SK-N-SH treated with all-trans-retinoic acid at 6 μM for 48 hours (cell line): ENCODE data around the gene KCNIP4.

Source experiments
- ARNTL ChIP-seq: fragments of 450-650 bp; formaldehyde crosslinking; IDR thresholded peaks from 2 replicates; pipeline ENCODE4 v1.5.0; 2020; ENCODE audit warnings: low read depth, mild to moderate bottlenecking, moderate library complexity, borderline replicate concordance
- PPARA ChIP-seq: fragments of 250-450 bp; sonication (Bioruptor Pico); IDR thresholded peaks from 2 replicates; pipeline ENCODE4 v1.5.0; 2020; ENCODE audit warnings: mild to moderate bottlenecking, borderline replicate concordance
- ZFP30 ChIP-seq: fragments of 450-650 bp; formaldehyde crosslinking; IDR thresholded peaks from 2 replicates; pipeline ENCODE4 v1.5.0; 2022; ENCODE audit warnings: mild to moderate bottlenecking, moderate library complexity
- ZNF565 ChIP-seq: fragments of 450-650 bp; formaldehyde crosslinking; conservative IDR thresholded peaks from 2 replicates; pipeline ENCODE4 v1.5.0; 2020; ENCODE audit warnings: low read depth, mild to moderate bottlenecking, moderate library complexity
- ZNF70 ChIP-seq: fragments of 450-650 bp; formaldehyde crosslinking; IDR thresholded peaks from 2 replicates; pipeline ENCODE4 v1.5.0; 2020; ENCODE audit warnings: mild to moderate bottlenecking, moderate library complexity
- TF ChIP-seq, protein P1 (sequence below): fragments of 250-450 bp; sonication (Bioruptor Pico); IDR thresholded peaks from 2 replicates; pipeline ENCODE4 v1.8.0; 2020; ENCODE audit warnings: mild to moderate bottlenecking, moderate library complexity, borderline replicate concordance
- TF ChIP-seq, protein P2 (sequence below): fragments of 250-450 bp; sonication (Bioruptor Pico); IDR thresholded peaks from 2 replicates; pipeline ENCODE4 v1.8.0; 2021; ENCODE audit warnings: low read depth, mild to moderate bottlenecking, moderate library complexity, borderline replicate concordance
- TF ChIP-seq, protein P3 (sequence below): fragments of 250-450 bp; sonication (Bioruptor Pico); IDR thresholded peaks from 2 replicates; pipeline ENCODE4 v1.5.0; 2020; ENCODE audit warnings: mild to moderate bottlenecking, moderate library complexity

DNA sequence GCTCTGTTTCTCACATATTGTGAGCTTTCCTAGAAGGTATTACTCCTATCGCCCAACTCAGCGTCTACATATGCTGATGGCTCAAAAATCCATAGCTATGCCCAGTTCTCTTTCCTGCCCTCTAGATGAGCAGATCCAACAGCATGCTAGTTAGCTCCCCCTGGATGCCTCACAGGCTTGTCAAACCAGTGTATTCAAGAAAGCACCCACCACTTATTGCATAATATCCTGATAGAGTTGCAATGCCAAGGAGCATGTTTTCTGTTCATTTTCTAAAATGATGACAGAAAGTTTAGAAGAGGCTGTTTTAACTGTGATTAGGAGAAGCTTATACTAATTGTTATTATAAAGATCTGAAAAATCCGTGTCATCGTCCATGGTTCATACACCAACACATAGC is 1250.2 kb downstream of the KCNIP4 start:
- TF ChIP-seq, protein P1, sequence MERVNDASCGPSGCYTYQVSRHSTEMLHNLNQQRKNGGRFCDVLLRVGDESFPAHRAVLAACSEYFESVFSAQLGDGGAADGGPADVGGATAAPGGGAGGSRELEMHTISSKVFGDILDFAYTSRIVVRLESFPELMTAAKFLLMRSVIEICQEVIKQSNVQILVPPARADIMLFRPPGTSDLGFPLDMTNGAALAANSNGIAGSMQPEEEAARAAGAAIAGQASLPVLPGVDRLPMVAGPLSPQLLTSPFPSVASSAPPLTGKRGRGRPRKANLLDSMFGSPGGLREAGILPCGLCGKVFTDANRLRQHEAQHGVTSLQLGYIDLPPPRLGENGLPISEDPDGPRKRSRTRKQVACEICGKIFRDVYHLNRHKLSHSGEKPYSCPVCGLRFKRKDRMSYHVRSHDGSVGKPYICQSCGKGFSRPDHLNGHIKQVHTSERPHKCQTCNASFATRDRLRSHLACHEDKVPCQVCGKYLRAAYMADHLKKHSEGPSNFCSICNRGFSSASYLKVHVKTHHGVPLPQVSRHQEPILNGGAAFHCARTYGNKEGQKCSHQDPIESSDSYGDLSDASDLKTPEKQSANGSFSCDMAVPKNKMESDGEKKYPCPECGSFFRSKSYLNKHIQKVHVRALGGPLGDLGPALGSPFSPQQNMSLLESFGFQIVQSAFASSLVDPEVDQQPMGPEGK (CRISPR knock-in tag), result no peak
- TF ChIP-seq, protein P2, sequence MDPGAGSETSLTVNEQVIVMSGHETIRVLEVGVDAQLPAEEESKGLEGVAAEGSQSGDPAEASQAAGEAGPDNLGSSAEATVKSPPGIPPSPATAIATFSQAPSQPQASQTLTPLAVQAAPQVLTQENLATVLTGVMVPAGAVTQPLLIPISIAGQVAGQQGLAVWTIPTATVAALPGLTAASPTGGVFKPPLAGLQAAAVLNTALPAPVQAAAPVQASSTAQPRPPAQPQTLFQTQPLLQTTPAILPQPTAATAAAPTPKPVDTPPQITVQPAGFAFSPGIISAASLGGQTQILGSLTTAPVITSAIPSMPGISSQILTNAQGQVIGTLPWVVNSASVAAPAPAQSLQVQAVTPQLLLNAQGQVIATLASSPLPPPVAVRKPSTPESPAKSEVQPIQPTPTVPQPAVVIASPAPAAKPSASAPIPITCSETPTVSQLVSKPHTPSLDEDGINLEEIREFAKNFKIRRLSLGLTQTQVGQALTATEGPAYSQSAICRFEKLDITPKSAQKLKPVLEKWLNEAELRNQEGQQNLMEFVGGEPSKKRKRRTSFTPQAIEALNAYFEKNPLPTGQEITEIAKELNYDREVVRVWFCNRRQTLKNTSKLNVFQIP, result no peak
- TF ChIP-seq, protein P3, sequence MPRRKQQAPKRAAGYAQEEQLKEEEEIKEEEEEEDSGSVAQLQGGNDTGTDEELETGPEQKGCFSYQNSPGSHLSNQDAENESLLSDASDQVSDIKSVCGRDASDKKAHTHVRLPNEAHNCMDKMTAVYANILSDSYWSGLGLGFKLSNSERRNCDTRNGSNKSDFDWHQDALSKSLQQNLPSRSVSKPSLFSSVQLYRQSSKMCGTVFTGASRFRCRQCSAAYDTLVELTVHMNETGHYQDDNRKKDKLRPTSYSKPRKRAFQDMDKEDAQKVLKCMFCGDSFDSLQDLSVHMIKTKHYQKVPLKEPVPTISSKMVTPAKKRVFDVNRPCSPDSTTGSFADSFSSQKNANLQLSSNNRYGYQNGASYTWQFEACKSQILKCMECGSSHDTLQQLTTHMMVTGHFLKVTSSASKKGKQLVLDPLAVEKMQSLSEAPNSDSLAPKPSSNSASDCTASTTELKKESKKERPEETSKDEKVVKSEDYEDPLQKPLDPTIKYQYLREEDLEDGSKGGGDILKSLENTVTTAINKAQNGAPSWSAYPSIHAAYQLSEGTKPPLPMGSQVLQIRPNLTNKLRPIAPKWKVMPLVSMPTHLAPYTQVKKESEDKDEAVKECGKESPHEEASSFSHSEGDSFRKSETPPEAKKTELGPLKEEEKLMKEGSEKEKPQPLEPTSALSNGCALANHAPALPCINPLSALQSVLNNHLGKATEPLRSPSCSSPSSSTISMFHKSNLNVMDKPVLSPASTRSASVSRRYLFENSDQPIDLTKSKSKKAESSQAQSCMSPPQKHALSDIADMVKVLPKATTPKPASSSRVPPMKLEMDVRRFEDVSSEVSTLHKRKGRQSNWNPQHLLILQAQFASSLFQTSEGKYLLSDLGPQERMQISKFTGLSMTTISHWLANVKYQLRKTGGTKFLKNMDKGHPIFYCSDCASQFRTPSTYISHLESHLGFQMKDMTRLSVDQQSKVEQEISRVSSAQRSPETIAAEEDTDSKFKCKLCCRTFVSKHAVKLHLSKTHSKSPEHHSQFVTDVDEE, result no peak
- no peak for TF ChIP-seq ARNTL
- no peak for TF ChIP-seq ZNF70 (CRISPR knock-in tag)
- TF ChIP-seq ZFP30, result no peak
- no peak for TF ChIP-seq PPARA (CRISPR knock-in tag)
- TF ChIP-seq ZNF565 (CRISPR knock-in tag), result no peak
